Measurements from ENCODE around the gene CSRNP2.

GRCh38 chr12:51124504-51124903, 41.1 kb upstream of the CSRNP2 start:
- TF ChIP-seq, protein P1, sequence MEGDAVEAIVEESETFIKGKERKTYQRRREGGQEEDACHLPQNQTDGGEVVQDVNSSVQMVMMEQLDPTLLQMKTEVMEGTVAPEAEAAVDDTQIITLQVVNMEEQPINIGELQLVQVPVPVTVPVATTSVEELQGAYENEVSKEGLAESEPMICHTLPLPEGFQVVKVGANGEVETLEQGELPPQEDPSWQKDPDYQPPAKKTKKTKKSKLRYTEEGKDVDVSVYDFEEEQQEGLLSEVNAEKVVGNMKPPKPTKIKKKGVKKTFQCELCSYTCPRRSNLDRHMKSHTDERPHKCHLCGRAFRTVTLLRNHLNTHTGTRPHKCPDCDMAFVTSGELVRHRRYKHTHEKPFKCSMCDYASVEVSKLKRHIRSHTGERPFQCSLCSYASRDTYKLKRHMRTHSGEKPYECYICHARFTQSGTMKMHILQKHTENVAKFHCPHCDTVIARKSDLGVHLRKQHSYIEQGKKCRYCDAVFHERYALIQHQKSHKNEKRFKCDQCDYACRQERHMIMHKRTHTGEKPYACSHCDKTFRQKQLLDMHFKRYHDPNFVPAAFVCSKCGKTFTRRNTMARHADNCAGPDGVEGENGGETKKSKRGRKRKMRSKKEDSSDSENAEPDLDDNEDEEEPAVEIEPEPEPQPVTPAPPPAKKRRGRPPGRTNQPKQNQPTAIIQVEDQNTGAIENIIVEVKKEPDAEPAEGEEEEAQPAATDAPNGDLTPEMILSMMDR (IDR thresholded peaks at IDR 0.05; ENCODE audit: low read depth, low read length), result no peak
- TF ChIP-seq POLR2A (IDR thresholded peaks at IDR 0.05; ENCODE audit: extremely low read depth, insufficient read length) (no peak), MYC (IDR thresholded peaks at IDR 0.05; ENCODE audit: low read depth, low read length) (no peak)

Data from NB4 (cell line).